ENCODE data around the gene ISG20L2. TPM values are rescaled to one million over a fixed set of nuclear protein-coding genes. Genes with fewer than 3 reads are reported as not detected.

Gene ISG20L2
- total RNA-seq, 1 donor from 2014 or later: 28.3 TPM

DNA sequence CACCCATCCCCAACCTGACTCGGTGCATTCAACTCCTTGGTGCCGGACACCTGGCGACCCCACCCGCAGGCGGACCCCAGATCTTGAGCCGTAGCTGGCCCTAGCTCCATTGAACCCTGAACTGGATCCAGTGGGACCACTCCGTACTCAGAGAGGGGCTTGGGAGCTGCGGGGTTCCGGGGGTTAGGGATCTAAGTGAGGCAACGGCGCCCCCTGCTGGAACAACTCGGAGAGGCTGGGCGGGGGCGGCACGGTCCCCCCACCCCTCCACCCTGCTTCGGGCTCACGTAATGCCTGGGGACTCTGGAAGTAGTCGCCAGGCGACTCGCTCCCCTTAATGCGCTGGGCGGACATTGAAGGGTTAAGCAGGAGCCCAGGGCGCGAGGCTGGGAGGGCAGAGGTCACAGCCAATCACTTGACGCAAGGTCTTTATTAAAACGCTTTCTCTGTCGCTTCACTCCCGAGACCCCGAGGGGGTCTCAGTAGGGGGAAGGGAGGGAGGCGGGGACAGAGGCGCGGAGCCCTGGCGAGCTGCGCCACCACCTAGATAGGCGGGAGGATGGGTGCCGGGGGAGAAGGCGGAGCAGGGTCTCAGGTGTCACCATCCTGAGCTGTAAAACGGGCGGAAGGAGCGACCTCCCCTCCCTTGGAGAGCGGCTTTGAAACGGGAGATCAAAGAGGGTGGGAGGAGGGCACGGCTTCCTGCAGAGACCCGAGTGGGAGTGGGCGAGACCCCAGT, 22.5 kb downstream of the ISG20L2 start:
- TF ChIP-seq, protein P1, sequence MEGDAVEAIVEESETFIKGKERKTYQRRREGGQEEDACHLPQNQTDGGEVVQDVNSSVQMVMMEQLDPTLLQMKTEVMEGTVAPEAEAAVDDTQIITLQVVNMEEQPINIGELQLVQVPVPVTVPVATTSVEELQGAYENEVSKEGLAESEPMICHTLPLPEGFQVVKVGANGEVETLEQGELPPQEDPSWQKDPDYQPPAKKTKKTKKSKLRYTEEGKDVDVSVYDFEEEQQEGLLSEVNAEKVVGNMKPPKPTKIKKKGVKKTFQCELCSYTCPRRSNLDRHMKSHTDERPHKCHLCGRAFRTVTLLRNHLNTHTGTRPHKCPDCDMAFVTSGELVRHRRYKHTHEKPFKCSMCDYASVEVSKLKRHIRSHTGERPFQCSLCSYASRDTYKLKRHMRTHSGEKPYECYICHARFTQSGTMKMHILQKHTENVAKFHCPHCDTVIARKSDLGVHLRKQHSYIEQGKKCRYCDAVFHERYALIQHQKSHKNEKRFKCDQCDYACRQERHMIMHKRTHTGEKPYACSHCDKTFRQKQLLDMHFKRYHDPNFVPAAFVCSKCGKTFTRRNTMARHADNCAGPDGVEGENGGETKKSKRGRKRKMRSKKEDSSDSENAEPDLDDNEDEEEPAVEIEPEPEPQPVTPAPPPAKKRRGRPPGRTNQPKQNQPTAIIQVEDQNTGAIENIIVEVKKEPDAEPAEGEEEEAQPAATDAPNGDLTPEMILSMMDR (IDR thresholded peaks at IDR 0.05): peak; percentile 78
- DNase-seq: no peak
- Histone ChIP-seq H3K4me3 (peak overlapping the region; percentile 48), H3K36me3 (no peaks in the 10 kb centered on the region), H3K27ac (peak overlapping the region; percentile 44), H3K27me3 (peaks cover 44% of the 10 kb centered on the region), H3K9me3 (no peaks in the 10 kb centered on the region), H3K4me1 (peaks cover 27% of the 10 kb centered on the region)
- peak; percentile 63 for ATAC-seq
- intact Hi-C loops (cut with DNase I): no loop called here

DNA sequence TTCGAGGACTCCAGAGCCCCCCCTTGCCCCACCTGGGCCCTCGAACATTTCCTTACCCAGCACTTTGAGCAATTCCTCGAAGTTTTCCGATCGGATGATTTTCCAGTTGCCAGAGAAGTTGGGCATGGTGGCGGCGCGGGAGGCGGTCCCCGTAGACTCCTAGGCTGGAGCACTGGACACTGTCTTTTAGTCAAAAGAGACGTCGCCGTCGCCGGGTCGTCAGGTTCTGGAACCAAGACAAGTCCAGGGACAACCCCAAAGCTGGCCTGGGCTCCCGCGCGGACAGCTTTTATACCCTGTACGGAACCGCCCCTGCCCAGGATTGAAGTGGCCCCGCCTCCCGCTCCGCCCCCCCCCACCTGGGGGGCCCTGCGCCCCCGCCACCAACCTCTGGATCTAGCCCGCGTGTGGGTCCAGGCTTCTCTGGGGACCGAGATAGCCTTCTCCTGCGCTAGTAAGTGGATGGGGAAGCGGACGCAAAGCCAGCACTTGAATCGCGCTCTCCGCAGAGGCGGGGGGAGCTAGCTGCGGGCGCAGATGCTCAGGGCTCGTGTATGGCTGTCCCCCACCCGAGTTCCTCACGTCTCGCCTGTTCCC, 23.1 kb downstream of the ISG20L2 start, which contains the start of gene CRABP2:
TSS of gene CRABP2 (minus strand) at position 263 of the 597 bp plus-strand sequence. CDS start at position 126, 137 bp downstream.
- ATAC-seq (peak; percentile 2), DNase-seq (no peak)
- no peaks in the 10 kb centered on the region for H3K9me3 ChIP-seq
- intact Hi-C loops (cut with DNase I): no loop called here
- peak within 1 kb of the TSS; percentile 44 for H3K27ac ChIP-seq
- TF ChIP-seq, protein P1 (IDR thresholded peaks at IDR 0.05): no peak
- peak within 1 kb of the TSS; percentile 48 for H3K4me3 ChIP-seq
- H3K36me3 ChIP-seq: no peaks in the 10 kb centered on the region
- H3K4me1 ChIP-seq: peaks cover 27% of the 10 kb centered on the region
- peaks cover 48% of the 10 kb centered on the region for H3K27me3 ChIP-seq

DNA sequence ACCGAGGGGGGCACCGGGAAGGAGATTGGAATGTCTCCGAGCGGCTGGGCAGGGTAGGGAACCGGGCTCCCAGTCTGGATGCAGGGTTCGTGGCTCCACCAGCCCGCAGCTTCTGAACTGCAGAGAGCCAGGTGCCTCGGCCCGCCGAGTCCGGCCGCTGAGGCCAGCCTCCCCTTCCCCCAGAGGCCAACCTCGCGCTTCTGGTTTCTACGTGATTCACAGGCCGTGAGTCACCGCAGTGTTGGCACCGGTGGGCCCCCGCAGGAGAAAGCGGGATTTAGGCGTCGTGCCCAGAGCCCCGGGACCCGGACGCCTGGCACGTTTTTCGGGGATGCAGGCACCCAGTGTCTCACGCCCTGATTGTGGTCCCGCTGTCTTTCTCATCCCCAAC, 23.6 kb downstream of the ISG20L2 start:
- no peaks in the 10 kb centered on the region for H3K36me3 ChIP-seq
- no peaks in the 10 kb centered on the region for H3K9me3 ChIP-seq
- intact Hi-C loops (cut with DNase I): no loop called here
- TF ChIP-seq, protein P1 (IDR thresholded peaks at IDR 0.05): no peak
- ATAC-seq: peak; percentile 6
- H3K4me1 ChIP-seq: peaks cover 27% of the 10 kb centered on the region
- H3K27me3 ChIP-seq: peaks cover 48% of the 10 kb centered on the region
- DNase-seq: no peak
- peak overlapping the region; percentile 48 for H3K4me3 ChIP-seq
- no peak overlapping the region for H3K27ac ChIP-seq

DNA sequence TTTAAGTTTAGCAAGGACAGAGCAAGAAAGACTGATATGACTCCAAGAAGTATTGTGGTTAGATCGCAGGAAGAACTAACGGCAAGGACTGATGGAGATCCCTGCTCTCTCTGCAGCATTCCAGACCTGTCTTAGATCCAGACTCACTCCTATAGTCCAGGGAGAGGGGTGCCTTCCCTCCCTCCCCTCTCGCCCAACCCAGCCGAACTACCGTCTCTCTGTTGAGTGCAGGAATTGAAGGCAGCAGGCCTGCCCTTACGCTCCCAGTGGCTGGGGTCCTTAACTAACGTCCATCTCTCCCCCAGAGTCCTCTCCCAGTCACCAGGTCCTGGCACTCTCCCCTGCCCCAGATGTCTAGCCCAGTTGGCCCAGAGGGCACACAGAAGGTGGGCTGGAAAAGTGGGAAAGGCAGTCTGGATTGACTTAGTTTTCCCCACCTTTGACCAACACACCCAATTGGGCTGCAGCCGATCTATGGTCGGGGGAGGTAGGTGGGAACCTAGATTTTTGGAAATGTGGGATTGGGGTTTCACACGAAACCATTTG, 24.3 kb downstream of the ISG20L2 start:
- DNase-seq: no peak
- intact Hi-C loops (cut with DNase I): no loop called here
- H3K4me1 ChIP-seq: peaks cover 24% of the 10 kb centered on the region
- peaks cover 48% of the 10 kb centered on the region for H3K27me3 ChIP-seq
- no peak overlapping the region for H3K27ac ChIP-seq
- H3K9me3 ChIP-seq: no peaks in the 10 kb centered on the region
- no peaks in the 10 kb centered on the region for H3K36me3 ChIP-seq
- TF ChIP-seq, protein P1 (IDR thresholded peaks at IDR 0.05): no peak
- ATAC-seq: no peak
- H3K4me3 ChIP-seq: no peak overlapping the region

DNA sequence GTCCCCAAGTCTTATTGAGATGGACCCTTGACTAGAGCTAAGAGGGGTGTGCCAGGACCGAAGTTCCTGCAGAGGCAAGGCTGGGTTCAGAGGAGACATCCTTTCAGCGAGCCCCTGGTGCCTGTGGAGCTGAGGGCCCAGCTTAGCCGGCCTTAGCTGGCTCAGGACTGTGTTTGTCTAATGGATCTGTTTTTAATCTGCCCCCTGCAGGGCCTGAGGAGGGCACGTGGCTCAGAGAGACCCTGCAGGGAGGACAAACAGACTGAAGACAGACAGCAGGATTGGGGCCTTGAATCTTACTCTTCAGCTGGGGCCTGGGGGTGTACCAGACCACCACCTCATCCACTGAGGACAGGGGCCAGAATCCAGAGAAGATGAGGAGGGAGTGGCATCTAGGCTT, 24.8 kb downstream of the ISG20L2 start:
- H3K27me3 ChIP-seq: peaks cover 48% of the 10 kb centered on the region
- TF ChIP-seq, protein P1 (IDR thresholded peaks at IDR 0.05): no peak
- H3K4me3 ChIP-seq: no peak overlapping the region
- no peaks in the 10 kb centered on the region for H3K9me3 ChIP-seq
- H3K36me3 ChIP-seq: no peaks in the 10 kb centered on the region
- intact Hi-C loops (cut with DNase I): no loop called here
- peaks cover 24% of the 10 kb centered on the region for H3K4me1 ChIP-seq
- DNase-seq: no peak
- H3K27ac ChIP-seq: no peak overlapping the region
- ATAC-seq: no peak
